NCI-H187 treated with DMSO at 0.1 percent for 48 hours (cell line): ENCODE data around the gene AEBP2.
"Not testable (repeated sequence)": the region's sequence is repeated elsewhere in the genome, so short reads cannot be mapped to it uniquely, and the experiment has no call there.

Source experiments
- DNase-seq: peaks from one replicate; lab custom pipeline; 2025; lab: John Stamatoyannopoulos, UW

Gene AEBP2

GRCh38 chr12:19439059-19440018 is at the start of gene AEBP2:
Gene AEBP2, plus strand, starts transcription at chr12:19439492. Its CDS starts 208 bp downstream, at chr12:19439700.
- DNase-seq: no peak

- DNase-seq: no peak
Observed at GRCh38 chr12:19390051-19390598, 49.2 kb upstream of the AEBP2 start.

- not testable (repeated sequence) for DNase-seq
Observed at GRCh38 chr12:19392644-19393043, 46.6 kb upstream of the AEBP2 start.

- DNase-seq: no peak
Observed at GRCh38 chr12:19394385-19394784, 44.9 kb upstream of the AEBP2 start.

- no peak for DNase-seq
Observed at GRCh38 chr12:19397534-19397933, 41.8 kb upstream of the AEBP2 start.

GRCh38 chr12:19398376-19399363 is 40.6 kb upstream of the AEBP2 start:
- no peak for DNase-seq

- DNase-seq: not testable (repeated sequence)
Observed at GRCh38 chr12:19400649-19401285, 38.5 kb upstream of the AEBP2 start.

GRCh38 chr12:19402211-19402610 is 37.1 kb upstream of the AEBP2 start:
- no peak for DNase-seq

- no peak for DNase-seq
Observed at GRCh38 chr12:19402743-19403431, 36.4 kb upstream of the AEBP2 start.

- no peak for DNase-seq
Observed at GRCh38 chr12:19404242-19404880, 34.9 kb upstream of the AEBP2 start.

- no peak for DNase-seq
Observed at GRCh38 chr12:19409376-19409775, 29.9 kb upstream of the AEBP2 start.

GRCh38 chr12:19410211-19410610 is 29.1 kb upstream of the AEBP2 start:
- DNase-seq: no peak

GRCh38 chr12:19410629-19411185 is 28.6 kb upstream of the AEBP2 start:
- no peak for DNase-seq

- DNase-seq: no peak
Observed at GRCh38 chr12:19411234-19412204, 27.8 kb upstream of the AEBP2 start.

GRCh38 chr12:19412844-19413243 is 26.4 kb upstream of the AEBP2 start:
- DNase-seq: no peak

- DNase-seq: not testable (repeated sequence)
Observed at GRCh38 chr12:19413582-19413981, 25.7 kb upstream of the AEBP2 start.

- no peak for DNase-seq
Observed at GRCh38 chr12:19415563-19415962, 23.7 kb upstream of the AEBP2 start.

- DNase-seq: no peak
Observed at GRCh38 chr12:19419086-19419485, 20.2 kb upstream of the AEBP2 start.
